Mucosa of gallbladder (tissue), 1 donor: Measurements from ENCODE around the gene SDC4. TPM values are rescaled to one million over a fixed set of nuclear protein-coding genes. Genes with fewer than 3 reads are reported as not detected.

ENCODE experiments used
- DNase-seq: peaks from one replicate; pipeline ENCODE4 v3.0.0-alpha.2; 2020; ENCODE audit warnings: low spot score
- total RNA-seq: library from RNA; stranded (reverse); gene quantifications from one replicate; pipeline ENCODE4 v1.2.1, GENCODE V29; 2021
- donor health status: DM: no; HTN: no; CAD: no.

The SDC4 gene
- total RNA-seq, 1 donor from 2014 or later = 118 TPM

DNA sequence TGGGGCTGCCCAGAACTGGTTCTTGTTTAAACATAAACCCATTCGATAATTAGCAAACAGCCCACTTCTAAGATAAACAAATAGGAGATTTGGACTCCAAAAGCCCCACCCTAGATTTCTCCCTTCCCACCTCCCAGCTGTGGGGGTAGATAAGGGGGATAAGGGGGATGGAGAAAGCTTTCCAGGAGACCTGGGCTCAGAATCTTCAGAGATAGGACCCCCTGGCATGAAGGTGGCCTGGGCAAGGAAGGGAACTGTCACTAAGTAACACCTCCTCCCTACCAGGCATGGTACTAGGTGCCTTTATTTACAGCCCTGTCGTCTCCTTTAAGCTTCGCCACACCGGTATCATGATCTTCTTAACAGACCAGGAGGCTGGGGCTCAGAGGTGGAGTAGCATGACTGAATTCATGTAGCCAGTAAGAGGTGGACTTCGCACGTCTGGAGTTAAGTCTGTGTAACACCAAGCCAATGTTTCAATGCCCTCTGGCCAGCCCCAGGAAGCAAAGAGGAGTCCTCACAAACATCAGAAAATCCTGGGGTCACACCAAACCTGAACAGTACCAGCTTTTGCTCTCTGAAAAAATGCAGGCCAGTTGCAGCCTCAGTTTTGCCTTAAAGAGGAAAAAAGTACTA lies 4.6 kb downstream of the SDC4 start:
- DNase-seq = peak; percentile 74

GRCh38 chr20:45342855-45343531 lies 5.2 kb downstream of the SDC4 start:
- DNase-seq = no peak

GRCh38 chr20:45341939-45342854 lies 6.0 kb downstream of the SDC4 start:
- DNase-seq = peak; percentile 88

DNA sequence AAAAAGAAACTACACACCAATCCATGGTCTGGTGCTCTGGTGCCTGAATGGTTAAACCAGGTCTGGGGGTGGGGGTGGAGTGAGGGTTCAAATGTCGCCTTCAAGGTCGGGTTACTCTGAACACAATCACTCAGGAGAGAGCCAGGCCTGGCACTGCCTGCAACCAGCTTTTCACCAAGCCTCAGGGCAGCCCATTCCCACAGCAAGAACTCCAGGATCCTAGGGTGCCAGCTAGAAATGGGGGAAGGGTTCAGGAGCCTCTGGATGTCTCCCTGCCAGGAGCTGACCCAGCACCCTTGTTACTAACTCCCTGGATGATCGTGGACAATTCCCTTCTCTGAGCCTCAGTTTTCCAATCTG lies 6.7 kb downstream of the SDC4 start:
- no peak for DNase-seq

DNA sequence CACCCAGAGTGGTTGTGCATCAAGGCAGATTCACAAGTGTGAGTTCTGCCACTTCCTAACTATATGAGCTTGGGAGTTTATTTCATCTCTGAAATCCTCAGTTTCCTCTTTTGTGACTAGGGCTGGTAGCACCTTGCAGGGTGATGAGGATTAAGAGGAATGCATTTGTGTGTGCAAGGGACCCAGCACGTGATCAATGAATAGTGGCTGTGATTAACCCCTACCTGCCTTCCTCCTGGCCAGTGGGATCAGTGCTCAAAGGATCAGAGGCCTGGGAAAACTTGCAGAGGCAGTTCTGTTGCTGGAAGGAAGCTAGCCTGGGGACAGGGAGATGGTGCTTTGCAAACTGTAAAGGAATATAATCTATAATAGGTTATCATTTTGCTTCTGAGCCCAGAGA lies 7.3 kb downstream of the SDC4 start:
- no peak for DNase-seq

DNA sequence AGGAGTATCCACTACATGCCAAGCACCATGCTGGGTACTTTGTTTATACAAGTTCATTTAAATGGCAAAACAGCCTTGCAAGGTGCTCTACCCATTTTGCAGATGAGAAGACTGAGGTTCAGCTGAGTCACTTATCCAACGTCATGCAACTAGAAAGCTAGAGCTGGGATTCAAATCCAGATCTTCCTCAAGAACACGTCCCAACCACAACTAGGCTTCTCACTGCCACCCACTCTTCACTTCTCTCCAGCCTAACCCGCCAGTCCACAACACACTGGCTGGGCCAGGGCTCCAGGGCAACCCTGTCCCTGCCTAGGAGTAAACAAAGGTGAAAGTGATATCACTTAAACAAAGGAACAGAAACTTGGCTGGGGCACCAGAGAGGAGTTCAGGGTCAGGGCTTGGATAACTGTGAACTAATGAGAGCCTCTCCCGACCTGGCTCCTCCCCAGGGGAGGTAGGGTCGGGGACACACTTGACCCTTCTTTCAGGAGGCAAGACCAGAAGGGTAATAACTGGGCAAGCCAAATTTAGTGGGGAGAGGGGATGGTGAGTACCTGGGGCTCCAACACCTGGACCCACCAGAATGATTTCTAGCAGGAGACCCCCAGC lies 7.9 kb downstream of the SDC4 start:
- peak; percentile 42 for DNase-seq

DNA sequence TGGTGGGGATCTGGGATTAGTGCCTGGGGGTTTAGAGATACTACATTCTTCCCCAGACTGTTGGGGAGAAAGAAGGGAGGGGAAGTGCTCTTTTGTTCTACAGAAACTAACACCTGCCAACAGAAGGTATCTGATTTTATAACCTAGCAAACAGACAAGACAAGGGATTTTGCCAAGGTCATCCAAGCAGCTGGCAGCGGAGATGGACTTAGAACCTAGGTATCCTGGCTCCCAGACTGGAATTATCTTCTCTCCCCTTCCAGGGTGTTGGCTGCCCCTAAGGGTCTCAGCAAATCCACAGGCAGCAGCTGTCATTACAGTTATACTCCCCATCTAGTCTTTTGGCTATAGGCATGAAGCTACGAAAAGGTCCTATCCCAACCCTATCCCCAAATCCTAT lies 8.4 kb downstream of the SDC4 start:
- DNase-seq = no peak

- DNase-seq = no peak
These were observed 9.1 kb downstream of the SDC4 start for GRCh38 chr20:45339084-45339483.

DNA sequence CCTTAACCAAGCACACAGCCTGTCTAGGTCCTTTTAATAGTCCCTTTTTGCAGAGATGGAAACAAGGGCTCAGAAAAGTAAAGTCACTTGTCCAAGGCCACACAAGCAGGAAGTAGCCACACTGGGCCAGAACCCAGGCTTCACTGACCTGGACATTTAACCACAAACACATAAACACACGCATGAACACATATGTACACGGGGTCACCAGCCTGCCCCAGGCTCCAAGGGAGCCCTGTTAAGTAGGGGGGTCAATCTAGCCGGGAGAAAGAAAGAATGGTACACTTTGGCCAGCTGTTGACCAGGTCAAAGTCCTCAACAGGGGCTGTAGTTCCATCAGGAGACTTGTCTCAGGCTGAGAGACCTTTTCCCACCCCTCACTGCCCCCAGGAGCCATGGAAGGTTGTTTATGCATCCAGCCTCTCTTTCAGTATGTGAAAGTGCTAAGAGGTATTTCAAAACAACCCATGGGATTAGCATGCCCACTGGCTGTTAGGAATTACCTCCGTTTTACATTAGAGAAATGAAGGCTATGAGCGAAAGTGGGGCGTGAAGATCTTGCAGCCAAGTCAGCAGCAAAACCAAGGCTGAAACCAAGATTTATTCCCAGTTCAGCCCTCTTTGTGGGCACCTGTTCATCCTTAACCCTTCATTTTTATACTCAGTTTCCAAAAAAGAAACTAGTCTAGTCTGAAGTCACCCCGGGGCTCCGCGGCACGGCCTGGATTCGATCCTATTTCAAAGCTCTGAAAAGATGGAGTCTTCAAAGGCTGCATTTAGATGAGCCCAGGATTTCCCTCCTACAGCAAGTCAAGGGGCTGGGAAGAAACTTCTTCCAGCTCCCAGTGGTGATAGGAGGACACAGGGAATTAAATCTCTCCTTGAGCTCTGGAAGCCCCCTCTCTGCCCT lies 9.8 kb downstream of the SDC4 start:
- DNase-seq = no peak

GRCh38 chr20:45337367-45338120 lies 10.7 kb downstream of the SDC4 start:
- peak; percentile 81 for DNase-seq

- peak; percentile 65 for DNase-seq
These were observed 11.5 kb downstream of the SDC4 start for GRCh38 chr20:45336530-45337366.

DNA sequence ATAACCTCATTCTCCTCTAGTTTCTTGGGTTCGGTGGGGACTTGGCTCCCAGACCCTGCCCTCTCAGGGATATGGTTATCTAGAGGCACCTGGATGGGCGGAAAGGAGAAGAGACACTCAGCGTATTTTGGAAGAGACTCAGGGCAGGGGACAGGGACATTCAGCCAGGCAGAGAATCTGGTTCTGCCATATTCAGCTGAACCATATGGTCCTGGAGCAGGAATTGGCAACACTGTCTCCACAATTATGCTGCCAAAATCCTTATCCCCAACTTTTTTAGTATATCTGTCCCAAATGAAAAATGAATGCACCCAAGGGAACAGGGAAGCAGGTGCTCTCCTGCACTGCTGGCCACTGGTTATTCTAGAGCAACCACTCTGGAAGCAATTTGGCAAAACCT lies 17.7 kb downstream of the SDC4 start:
- no peak for DNase-seq

GRCh38 chr20:45329497-45330319 lies 18.5 kb downstream of the SDC4 start:
- no peak for DNase-seq

DNA sequence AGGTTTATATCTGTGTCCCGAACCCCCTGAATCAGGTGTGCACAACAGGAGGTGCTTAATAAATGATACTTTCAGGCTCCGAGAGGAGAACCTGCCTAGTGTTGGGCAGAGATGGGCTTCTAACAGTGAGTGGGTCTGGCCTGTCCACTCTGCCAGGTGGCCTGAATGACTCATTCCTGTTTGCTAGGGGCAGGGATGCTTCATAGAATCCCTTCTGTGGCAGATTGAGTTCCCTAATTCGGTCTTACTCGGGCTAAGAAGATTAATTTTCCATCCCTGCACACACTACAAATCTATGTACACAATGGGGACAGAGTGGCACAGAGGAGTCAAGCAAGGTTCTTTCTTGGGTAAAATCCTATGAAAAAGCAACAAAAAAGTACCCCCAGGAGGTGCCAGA lies 19.8 kb downstream of the SDC4 start:
- DNase-seq = no peak

DNA sequence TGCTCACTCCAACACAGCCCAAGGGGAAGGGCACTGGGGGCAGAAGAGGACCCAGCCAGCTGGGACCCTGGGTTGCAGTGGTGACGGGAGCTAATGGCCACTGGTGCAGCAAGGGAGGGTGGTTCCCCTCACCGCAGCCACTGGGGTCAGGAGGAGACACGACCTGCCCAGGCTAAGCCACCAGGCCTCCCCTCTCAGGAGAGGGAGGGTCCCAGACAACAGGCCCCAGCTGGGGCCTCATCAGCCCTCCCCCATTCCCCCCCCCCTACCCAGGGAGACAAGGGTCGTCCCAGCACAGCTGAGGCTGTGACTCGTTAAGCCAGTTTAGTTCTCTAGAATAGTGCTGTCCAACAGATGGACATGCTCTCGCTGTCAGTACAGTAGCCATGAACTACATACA lies 22.9 kb downstream of the SDC4 start:
- DNase-seq = no peak

DNA sequence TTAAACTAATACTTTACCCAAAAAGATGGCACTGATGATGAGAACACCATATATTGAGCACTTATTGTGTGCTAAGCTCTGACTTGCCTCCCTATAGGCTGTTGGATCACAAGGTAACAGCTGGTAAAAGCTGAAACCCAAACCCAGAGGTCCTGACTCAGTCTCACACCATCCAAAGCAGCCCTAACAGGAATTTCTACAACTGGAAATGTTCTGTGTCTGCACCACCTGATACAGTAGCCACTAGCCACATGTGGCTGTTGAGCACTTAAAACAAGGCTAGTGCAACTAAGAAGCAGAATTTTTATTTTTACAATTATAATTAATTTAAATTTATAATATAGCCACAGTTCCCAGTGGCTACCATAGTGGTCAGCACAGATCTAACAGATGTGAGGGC lies 24.5 kb downstream of the SDC4 start:
- no peak for DNase-seq

- DNase-seq = peak; percentile 69
These were observed 25.3 kb downstream of the SDC4 start for GRCh38 chr20:45322952-45323383.

GRCh38 chr20:45320948-45321595 lies 27.2 kb downstream of the SDC4 start:
- no peak for DNase-seq
